Loucy (cell line): Measurements from ENCODE around the gene PFKL.

ENCODE experiments used
- H2AFZ ChIP-seq: fragments of 200-600 bp; sonication (generic); 2 replicates; pipeline ENCODE4 v1.6.0; 2016; ENCODE audit warnings: antibody characterized with exemption, mild to moderate bottlenecking, low read length, moderate library complexity
- H3F3A ChIP-seq: fragments of 200-600 bp; 2 replicates; pipeline ENCODE4 v1.6.0; 2016; ENCODE audit warnings: antibody characterized with exemption, low read depth, mild to moderate bottlenecking
- H3K27me3 ChIP-seq: fragments of 200-600 bp; sonication (generic); 2 replicates; pipeline ENCODE4 v1.6.1; 2014; ENCODE audit warnings: low read length, mild to moderate bottlenecking; ENCODE audit not compliant: insufficient read depth, poor library complexity, severe bottlenecking
- H3K36me3 ChIP-seq: fragments of 200-600 bp; sonication (generic); 2 replicates; pipeline ENCODE4 v1.6.1; 2016; ENCODE audit warnings: low read length; ENCODE audit not compliant: insufficient read depth
- H3K4me1 ChIP-seq: fragments of 200-600 bp; sonication (generic); 2 replicates; pipeline ENCODE4 v1.5.1; 2014; ENCODE audit warnings: low read length, mild to moderate bottlenecking; ENCODE audit not compliant: insufficient read depth, poor library complexity, severe bottlenecking
- H3K4me2 ChIP-seq: fragments of 200-600 bp; sonication (generic); 2 replicates; pipeline ENCODE4 v1.6.0; 2014; ENCODE audit warnings: antibody characterized with exemption, low read length, low read depth, mild to moderate bottlenecking; ENCODE audit not compliant: poor library complexity, severe bottlenecking
- H3K4me3 ChIP-seq: fragments of 200-600 bp; sonication (generic); 2 replicates; pipeline ENCODE4 v1.5.1; 2014; ENCODE audit warnings: low read length, mild to moderate bottlenecking, mixed read lengths; ENCODE audit not compliant: poor library complexity, severe bottlenecking
- H3K79me2 ChIP-seq: fragments of 200-600 bp; sonication (generic); 2 replicates; pipeline ENCODE4 v1.6.1; 2014; ENCODE audit warnings: low read length; ENCODE audit not compliant: insufficient read depth
- H3K9ac ChIP-seq: fragments of 200-600 bp; sonication (generic); 2 replicates; pipeline ENCODE4 v1.6.0; 2014; ENCODE audit warnings: mild to moderate bottlenecking, low read depth, low read length, moderate library complexity; ENCODE audit not compliant: poor library complexity, severe bottlenecking
- H3K9me2 ChIP-seq: fragments of 200-600 bp; sonication (generic); replicated peaks from 2 replicates; pipeline ENCODE4 v1.6.1; 2016; ENCODE audit warnings: low read depth, low read length, mixed read lengths
- H3K9me3 ChIP-seq: fragments of 200-600 bp; sonication (generic); 2 replicates; pipeline ENCODE4 v1.6.1; 2014; ENCODE audit warnings: mild to moderate bottlenecking, antibody characterized with exemption, low read length, low read depth; ENCODE audit not compliant: insufficient read depth
- H4K20me1 ChIP-seq: fragments of 200-600 bp; sonication (generic); 2 replicates; pipeline ENCODE4 v1.6.0; 2014; ENCODE audit warnings: antibody characterized with exemption, low read length, mild to moderate bottlenecking; ENCODE audit not compliant: insufficient read depth, poor library complexity, severe bottlenecking
- CTCF ChIP-seq: fragments of 200-600 bp; sonication (generic); conservative IDR thresholded peaks from 2 replicates; pipeline ENCODE4 v1.5.1; 2014; ENCODE audit warnings: mild to moderate bottlenecking, antibody characterized with exemption, low read length
- EZH2phosphoT487 ChIP-seq: fragments of 200-600 bp; IDR thresholded peaks from 2 replicates; pipeline ENCODE4 v1.6.1; 2018; ENCODE audit warnings: antibody characterized with exemption, mild to moderate bottlenecking, moderate library complexity, borderline replicate concordance

PFKL gene

GRCh38 chr21:44260791-44261631 is 38.8 kb upstream of the PFKL start:
- no peak for TF ChIP-seq EZH2phosphoT487
- no peak for TF ChIP-seq CTCF
- Histone ChIP-seq H3K9me2 (no peaks in the 10 kb centered on the region), H3K4me3 (no peak overlapping the region), H3K36me3 (no peaks in the 10 kb centered on the region), H3K79me2 (no peaks in the 10 kb centered on the region), H3K27me3 (no peaks in the 10 kb centered on the region), H3K4me1 (no peaks in the 10 kb centered on the region), H3K9ac (no peak overlapping the region), H3K9me3 (no peaks in the 10 kb centered on the region), H2AFZ (no peak overlapping the region), H3F3A (no peaks in the 10 kb centered on the region), H3K4me2 (no peak overlapping the region), H4K20me1 (no peaks in the 10 kb centered on the region)

GRCh38 chr21:44261675-44262295 is 38.1 kb upstream of the PFKL start, which contains the start of gene DNMT3L:
Gene DNMT3L (minus strand): TSS chr21:44261897. CDS start chr21:44261259, 638 bp downstream.
- H3K27me3 ChIP-seq, result no peaks in the 10 kb centered on the region
- no peaks in the 10 kb centered on the region for H3K36me3 ChIP-seq
- no peaks in the 10 kb centered on the region for H3K9me3 ChIP-seq
- H3K9me2 ChIP-seq, result no peaks in the 10 kb centered on the region
- H3K79me2 ChIP-seq, result no peaks in the 10 kb centered on the region
- H2AFZ ChIP-seq, result no peak within 1 kb of the TSS
- no peak within 1 kb of the TSS for H3K4me3 ChIP-seq
- no peaks in the 10 kb centered on the region for H3K4me1 ChIP-seq
- H4K20me1 ChIP-seq, result no peaks in the 10 kb centered on the region
- no peak within 1 kb of the TSS for H3K9ac ChIP-seq
- no peak for TF ChIP-seq CTCF
- no peak for TF ChIP-seq EZH2phosphoT487
- no peaks in the 10 kb centered on the region for H3F3A ChIP-seq
- H3K4me2 ChIP-seq, result no peak within 1 kb of the TSS

- no peaks in the 10 kb centered on the region for H3K27me3 ChIP-seq
- H3K4me1 ChIP-seq, result no peaks in the 10 kb centered on the region
- no peaks in the 10 kb centered on the region for H3K9me2 ChIP-seq
- no peaks in the 10 kb centered on the region for H4K20me1 ChIP-seq
- H3K9ac ChIP-seq, result no peak overlapping the region
- H3K9me3 ChIP-seq, result no peaks in the 10 kb centered on the region
- no peak overlapping the region for H3K4me2 ChIP-seq
- no peaks in the 10 kb centered on the region for H3K36me3 ChIP-seq
- no peak overlapping the region for H2AFZ ChIP-seq
- no peak overlapping the region for H3K4me3 ChIP-seq
- TF ChIP-seq EZH2phosphoT487, result no peak
- no peaks in the 10 kb centered on the region for H3K79me2 ChIP-seq
- H3F3A ChIP-seq, result no peaks in the 10 kb centered on the region
Observed at GRCh38 chr21:44262338-44263056, 37.4 kb upstream of the PFKL start.
